Measurements from ENCODE around the gene COPG1.

Gene COPG1

DNA sequence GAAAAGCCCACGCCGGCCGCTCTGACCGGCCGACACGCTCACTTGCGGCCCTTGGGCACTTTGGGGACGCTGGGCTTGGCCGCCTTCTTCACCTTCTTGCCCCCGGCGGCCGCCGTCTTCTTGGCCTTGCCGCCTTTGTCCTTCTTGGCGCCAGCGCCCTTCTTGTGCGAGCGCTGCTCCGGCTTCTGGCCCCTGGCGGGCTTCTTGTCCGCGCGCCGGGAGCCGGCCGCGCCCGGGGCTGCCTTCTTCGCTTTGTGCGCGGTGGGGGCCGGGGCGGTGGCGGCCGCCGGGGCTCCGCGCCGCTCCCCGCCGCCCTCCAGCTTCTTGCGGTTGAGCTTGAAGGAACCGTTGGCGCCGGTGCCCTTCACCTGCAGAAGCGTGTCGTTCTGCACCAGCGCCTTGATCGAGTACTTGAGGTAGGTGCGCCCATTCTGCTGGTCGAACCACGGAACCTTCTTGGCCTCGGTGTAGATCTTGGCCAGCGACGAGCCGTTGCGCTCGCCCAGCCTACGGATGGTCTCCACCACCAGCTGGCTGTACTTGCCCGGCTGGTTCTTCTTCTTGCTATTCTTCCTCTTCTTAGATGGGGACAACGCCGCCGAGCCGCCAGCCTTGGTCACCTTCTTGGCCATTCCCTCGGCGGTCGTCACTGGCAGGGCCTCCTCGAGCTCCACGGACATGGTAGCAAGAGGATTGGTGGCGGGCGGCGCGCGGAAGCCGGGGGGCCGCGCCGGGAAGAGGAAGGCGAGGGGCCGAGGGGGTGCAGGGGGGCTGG is 66.0 kb downstream of the COPG1 start:
- no peak for DNase-seq

DNA sequence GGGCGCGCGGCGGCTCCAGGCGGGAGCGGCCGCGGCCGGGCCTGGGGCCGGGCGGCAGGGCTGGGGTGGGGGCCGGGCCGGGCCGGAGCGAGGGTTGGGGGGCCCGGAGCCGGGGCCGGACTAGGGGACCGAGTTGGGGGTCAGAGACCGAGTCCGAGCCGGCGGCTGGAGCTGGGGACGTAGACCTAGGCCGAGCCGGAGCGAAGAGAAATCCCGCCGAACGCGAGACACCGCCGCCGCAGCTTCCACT is 66.5 kb downstream of the COPG1 start:
- no peak for DNase-seq

DNA sequence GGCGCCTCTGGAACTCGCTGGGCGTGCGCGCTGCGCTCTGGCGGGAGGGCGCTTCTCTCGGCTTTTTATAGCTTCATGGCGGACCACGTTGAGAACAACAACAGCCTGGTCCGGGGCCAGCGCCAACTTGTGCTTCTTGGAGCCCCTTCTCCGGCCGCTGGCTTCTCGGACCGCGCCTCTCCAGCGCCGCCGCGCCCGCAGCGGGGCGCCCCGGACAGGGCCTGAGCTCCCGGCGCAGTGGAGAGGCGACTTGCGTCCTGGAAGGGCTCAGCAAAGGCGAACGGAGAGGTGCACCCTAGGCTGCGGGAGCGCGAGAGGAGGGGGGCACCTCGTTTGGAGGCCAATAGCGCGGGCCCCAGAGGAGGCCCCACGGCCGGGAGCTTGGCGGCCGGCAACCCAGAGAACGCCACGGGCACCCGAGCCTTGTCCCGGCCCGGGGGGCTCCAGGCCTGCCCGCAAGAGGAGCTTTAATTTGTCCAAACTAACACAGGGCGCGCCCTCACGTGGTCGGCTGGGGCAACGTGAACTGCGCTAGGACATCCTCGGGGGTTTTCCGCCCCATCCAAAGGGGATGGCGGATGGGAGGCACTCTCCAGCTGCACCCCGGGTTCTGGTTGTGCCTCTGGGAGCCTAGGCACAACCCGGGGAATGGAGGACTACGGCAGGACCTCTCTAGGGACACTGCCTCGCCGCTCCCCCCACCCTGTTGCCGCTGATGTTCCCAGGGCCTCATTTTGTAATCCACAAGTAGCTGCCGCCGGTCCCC is 67.0 kb downstream of the COPG1 start:
- peak; percentile 93 for DNase-seq

DNA sequence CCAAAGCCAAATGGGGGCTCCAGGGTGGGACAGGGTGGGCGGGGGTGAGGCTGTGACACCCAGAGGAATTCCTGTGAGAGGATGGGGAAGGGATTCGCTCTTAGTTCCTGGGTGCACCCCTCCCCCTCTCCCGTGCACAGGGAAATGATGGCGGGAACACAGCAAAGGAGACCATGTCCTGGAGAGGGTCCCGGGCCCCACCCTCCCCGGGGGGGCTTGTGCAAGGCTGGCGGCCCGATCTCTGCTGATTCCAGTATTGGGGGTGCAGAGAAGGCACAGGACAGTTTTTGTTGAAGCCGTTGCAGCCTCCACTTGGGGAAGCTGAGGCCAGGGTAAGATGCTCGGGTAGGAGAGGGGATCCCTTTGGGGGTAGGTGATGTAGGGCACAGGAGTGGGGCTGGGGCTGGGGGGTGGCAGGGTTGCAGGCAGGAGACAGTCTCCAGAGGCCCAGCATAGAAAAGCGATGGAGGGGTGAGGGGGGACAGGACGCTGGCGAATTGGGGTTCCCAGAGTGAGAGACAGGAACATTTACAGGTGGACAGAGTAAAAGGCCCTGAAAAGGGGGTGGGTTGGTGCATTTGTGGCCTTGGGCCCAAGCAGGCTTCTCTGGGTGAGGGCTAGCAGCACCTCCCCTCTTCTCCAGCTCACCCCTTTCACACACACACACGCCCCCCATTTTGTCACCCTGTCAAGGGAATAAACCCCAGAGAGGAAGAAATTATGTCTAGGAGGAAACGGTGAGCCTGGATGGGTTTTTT is 67.8 kb downstream of the COPG1 start:
- DNase-seq = no peak

DNA sequence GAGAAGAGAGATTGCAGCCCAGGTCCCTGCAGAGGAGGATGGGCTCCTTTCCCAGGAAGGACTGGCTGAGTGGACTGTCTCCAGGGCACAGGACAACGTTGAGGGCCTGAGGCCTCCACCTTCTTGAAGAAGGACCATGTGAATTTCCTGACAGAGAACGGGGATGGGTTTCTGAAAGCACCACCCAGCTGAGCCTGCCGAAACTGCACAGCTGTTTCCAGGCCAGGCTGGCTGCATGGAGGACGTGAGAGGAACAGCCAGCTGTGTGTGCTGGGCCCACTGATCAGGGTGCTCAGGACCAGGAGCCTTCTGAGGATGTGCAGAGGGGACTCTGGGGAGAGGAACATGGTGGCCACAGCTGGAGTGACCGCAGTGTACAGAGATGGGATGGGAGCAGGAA is 68.4 kb downstream of the COPG1 start:
- no peak for DNase-seq

DNA sequence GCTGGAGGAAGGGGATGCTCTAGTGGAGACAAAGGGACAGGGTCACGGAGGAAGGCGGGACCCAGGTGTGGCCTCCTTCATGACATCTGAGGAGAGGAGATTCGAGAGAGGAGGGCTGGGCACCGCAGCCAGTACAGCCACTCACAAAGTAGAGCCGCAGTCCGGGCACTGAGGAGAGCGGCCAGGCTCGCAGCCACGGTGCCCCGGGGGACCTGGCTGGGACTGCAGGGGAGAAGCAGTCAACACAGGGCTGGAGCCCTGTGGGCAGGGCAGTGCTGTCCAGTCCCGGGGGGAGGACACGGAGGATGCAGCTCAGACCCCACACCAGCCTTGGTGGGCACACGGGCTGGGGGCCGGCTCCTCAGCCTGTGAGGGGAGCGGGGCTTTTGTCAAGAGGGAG is 69.5 kb downstream of the COPG1 start:
- DNase-seq = no peak

DNA sequence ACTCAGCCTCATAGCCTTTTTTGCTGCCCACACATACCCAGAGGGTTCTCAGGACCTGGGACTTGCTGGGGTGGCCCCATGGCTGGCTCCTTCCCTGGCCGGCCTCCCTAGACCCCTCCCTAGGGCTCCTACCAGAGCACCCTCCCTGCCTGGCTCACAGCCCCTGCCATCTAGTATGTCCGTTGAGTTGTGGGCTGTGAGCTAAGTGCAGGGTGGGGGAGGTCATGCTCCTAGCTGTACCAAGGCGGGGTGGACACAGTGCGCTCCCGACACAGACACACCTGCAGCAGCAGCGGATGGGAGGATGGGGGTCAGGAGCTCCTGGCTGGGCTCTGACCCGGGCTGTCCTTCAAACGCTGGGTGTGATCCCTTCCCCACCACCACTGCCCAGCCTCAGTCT is 70.9 kb downstream of the COPG1 start:
- no peak for DNase-seq

DNA sequence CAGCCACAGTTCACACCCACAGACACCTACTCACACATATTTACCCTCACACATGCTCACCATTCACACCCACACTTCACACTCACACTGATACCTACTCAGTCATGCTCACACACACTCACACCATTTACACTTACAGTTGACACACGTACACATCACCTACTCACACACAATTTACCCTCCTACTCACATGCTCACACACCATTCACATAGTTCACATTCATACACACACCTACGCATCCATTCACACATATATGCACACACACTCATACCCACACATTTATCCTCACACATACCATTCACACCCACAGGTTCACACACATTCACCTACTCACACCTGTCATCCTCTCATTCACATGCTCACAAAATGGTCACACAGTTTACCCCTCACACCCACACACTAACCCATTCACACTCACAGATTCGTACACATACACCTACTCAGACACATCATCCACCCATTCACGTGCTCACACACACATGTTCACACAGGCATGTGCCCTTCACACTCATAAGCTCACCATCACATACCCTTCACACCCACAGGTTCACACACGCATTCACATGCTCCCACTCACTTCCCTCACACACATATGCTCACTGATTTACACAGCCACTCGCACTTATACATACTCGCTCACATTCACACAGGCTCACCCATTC is 71.5 kb downstream of the COPG1 start:
- no peak for DNase-seq

DNA sequence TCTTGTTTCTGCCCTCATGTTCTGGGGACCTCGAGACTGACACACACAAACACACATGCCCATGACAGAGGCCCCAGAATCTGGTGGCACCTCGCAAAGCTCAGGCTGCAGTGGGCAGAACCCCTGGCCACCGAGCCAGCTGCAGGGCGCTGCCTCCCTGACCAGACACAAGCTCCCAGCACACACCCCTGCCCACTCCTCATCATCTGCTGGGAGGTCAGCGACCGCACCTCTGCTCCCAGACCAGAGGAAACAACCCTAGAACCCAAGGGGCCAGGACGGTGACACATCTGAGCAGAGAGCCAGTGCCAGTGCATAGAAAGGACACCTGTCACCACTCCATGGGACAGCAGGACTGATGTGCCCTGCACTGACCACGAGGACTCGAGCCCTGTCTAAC is 72.5 kb downstream of the COPG1 start:
- DNase-seq = no peak

DNA sequence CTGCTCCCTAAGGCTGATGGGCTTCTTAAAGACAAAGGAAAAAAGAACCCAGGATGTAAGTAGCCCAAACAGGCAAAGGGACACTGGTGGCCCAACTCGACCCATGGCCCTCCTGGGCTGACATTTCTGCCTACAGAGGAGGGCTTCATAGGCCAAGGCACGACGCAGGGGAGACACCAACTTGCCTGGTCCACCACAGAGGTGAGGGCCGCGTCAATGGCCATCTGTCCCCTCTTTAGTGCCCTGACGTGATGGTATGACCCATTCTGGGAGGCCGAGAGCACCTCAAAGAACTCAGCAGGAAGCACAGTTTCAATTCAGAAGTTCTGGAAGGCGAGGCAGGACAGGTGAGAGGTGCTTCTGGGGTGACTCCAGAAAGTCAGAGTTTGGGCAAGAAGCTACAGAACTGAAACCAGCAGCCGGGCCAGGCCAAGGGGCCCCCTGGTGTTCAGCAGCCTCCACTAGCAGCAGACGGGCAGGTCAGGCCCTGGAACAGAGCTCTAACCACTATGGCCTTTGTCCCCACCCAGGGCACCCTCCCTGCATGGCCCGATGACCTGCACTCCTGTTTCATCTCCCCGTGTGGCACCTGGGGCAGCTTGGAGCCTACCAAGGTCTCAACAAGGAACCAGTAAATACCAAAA is 74.4 kb downstream of the COPG1 start:
- no peak for DNase-seq

DNA sequence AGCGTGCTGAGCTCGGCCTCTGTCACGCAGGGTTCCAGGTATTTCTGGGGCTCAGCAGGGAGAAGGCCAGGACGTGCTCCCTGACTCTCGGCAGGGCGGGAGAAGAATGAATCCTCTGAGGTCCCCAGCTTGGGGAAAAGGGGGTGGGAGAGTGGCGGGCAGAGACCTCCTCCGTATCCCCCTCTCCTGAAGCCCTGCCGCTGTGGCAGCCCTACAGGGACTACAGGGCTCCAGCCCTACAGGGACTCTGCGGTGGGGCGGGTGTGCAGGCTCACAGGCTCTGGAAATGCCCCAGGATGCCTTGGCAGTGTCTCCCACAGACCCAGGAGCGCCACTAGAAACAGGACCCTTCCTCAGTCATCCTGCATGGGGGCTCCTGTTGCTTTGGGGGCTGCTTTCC is 75.4 kb downstream of the COPG1 start:
- DNase-seq = no peak

DNA sequence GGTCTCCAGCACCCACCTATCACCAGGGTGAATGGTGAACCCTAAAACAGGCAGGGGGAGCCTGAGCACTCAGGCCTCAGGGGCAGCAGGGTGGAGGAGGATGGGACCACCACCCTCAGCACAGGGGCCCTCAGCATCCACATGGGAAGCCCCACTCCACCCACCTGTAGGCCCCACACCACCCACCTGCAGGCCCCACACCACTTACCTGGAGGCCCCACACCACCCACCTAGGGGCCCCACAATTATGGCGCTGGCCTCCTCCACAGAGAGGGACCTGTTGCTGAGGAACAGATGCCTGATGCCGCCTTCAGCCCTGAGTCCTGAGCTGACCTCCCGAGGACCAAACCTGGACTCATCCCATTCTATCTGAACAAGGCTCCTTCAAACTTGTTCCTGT is 76.0 kb downstream of the COPG1 start:
- DNase-seq = no peak

DNA sequence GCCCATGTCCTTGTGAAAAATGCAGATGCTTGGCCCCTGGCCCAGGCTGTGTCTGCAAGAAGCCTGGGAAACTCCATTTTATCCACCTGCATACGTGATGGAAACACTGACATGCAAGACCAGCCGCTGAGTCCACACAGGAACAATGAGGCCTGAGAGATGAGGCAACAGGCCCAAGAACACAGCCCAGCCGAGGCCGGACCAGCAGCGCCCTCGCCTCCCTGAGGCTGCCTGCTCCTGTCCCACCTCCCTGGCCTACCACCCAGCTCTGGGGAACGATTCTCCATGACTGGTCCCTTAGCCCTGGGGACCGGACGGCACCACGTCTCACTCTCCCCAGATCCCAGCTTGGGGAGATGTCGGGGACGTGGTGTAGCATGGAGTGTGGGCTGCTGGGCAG is 76.7 kb downstream of the COPG1 start:
- no peak for DNase-seq

DNA sequence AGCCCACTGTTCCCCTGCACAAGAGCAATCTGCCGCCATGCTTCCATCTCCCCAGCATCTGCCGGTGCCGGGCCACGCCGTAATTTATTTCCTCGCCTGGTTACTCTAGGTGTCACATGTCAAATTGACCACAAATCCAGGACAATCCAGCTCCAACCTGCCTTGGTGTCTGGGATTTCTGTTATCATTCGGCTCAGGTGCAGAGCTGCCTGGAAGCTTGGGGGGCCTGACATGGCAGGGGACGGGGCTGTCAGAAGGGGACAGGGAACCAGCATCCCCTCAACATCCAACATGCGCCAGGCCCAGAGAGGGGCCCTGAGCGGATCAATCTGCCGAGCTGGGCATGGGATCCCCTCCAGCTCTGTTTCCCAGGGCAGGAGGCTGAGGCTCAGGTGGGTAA is 77.2 kb downstream of the COPG1 start:
- DNase-seq = no peak
